Activated CD4-positive, alpha-beta T cell treated with anti-CD3 and anti-CD28 coated beads, Interleukin-2, amount 10 ng/mL, durations not matched to agents 7 days and 5 days (primary cell): Measurements from ENCODE around the gene UBLCP1. TPM values are rescaled to one million over a fixed set of nuclear protein-coding genes. Genes with fewer than 3 reads are reported as not detected.
"Not testable (repeated sequence)": the region's sequence is repeated elsewhere in the genome, so short reads cannot be mapped to it uniquely, and the experiment has no call there.

Source experiments
- CTCF ChIA-PET: fragments of 350-600 bp; sonication (Branson Sonifier 250); formaldehyde crosslinking; loops from one replicate; lab custom pipeline; 2021; ENCODE audit warnings: antibody characterized with exemption; lab: Charles Lee
- POLR2A ChIA-PET: fragments of 350-600 bp; sonication (Branson Sonifier 250); formaldehyde crosslinking; loops from one replicate; lab custom pipeline; 2021; ENCODE audit warnings: antibody characterized with exemption; lab: Charles Lee
- DNase-seq: peaks from one replicate; pipeline ENCODE4 v3.0.0-alpha.2; 2020
- H3K27ac Mint-ChIP-seq: one replicate; pipeline ENCODE4 v1.8.0; 2021; ENCODE audit warnings: mild to moderate bottlenecking, moderate library complexity, mixed read lengths
- H3K27me3 Mint-ChIP-seq: one replicate; pipeline ENCODE4 v1.8.0; 2021; ENCODE audit warnings: mixed read lengths
- H3K36me3 Mint-ChIP-seq: one replicate; pipeline ENCODE4 v1.8.0; 2021; ENCODE audit warnings: low read depth, mixed read lengths
- H3K4me1 Mint-ChIP-seq: one replicate; pipeline ENCODE4 v1.8.0; 2021; ENCODE audit warnings: mixed read lengths
- H3K4me3 Mint-ChIP-seq: one replicate; pipeline ENCODE4 v1.8.0; 2021; ENCODE audit warnings: mild to moderate bottlenecking, moderate library complexity, mixed read lengths
- H3K9me3 Mint-ChIP-seq: one replicate; pipeline ENCODE4 v1.8.0; 2021; ENCODE audit warnings: mixed read lengths
- total RNA-seq, 2 experiments: library from RNA; stranded (reverse); gene quantifications; one replicate each; pipeline ENCODE4 v1.2.3, GENCODE V29; 2021

Gene UBLCP1
- total RNA-seq, 2 experiments from 2014 or later: 29.2 to 32.2 TPM

GRCh38 chr5:159301929-159302860, 39.1 kb downstream of the UBLCP1 start:
- Mint-ChIP-seq H3K36me3 (peaks cover 11% of the 10 kb centered on the region), H3K27me3 (peaks cover 18% of the 10 kb centered on the region), H3K9me3 (peaks cover 39% of the 10 kb centered on the region)
- CTCF ChIA-PET, POLR2A ChIA-PET, DNase-seq, H3K4me3 Mint-ChIP-seq, H3K4me1 Mint-ChIP-seq, H3K27ac Mint-ChIP-seq: not testable (repeated sequence)

GRCh38 chr5:159303286-159303685, 40.2 kb downstream of the UBLCP1 start:
- ChIA-PET CTCF (interaction anchor here (0.6 to 1.1 kb wide), 2 partner anchors 17 to 113 kb away, joined by 3 read pairs; no protein-coding TSS in a partner anchor), POLR2A (no interaction called here)
- Mint-ChIP-seq H3K4me1 (no peaks in the 10 kb centered on the region), H3K4me3 (no peak overlapping the region), H3K27me3 (peaks cover 25% of the 10 kb centered on the region), H3K9me3 (peaks cover 30% of the 10 kb centered on the region), H3K27ac (no peak overlapping the region), H3K36me3 (peaks cover 11% of the 10 kb centered on the region)
- DNase-seq: no peak

GRCh38 chr5:159304961-159305595, 42.0 kb downstream of the UBLCP1 start:
- ChIA-PET POLR2A (no interaction called here), CTCF (no interaction called here)
- Mint-ChIP-seq H3K9me3 (peaks cover 22% of the 10 kb centered on the region), H3K4me1 (peaks cover 2% of the 10 kb centered on the region), H3K36me3 (peaks cover 9% of the 10 kb centered on the region), H3K27ac (no peak overlapping the region), H3K27me3 (peaks cover 39% of the 10 kb centered on the region), H3K4me3 (no peak overlapping the region)
- DNase-seq: no peak

- Mint-ChIP-seq H3K9me3 (no peaks in the 10 kb centered on the region), H3K27me3 (peaks cover 40% of the 10 kb centered on the region), H3K4me1 (peaks cover 10% of the 10 kb centered on the region), H3K4me3 (no peak overlapping the region), H3K27ac (no peak overlapping the region), H3K36me3 (no peaks in the 10 kb centered on the region)
- DNase-seq: no peak
- CTCF ChIA-PET: interaction anchor here (0.6 to 2.1 kb wide), 6 partner anchors 14 to 1421 kb away, joined by 3 to 10 read pairs (median 3); no protein-coding TSS in a partner anchor
- POLR2A ChIA-PET: no interaction called here
These were observed 46.8 kb downstream of the UBLCP1 start for GRCh38 chr5:159309689-159310433.

GRCh38 chr5:159310511-159310910, 47.4 kb downstream of the UBLCP1 start:
- peaks cover 40% of the 10 kb centered on the region for H3K27me3 Mint-ChIP-seq
- no peaks in the 10 kb centered on the region for H3K9me3 Mint-ChIP-seq
- H3K4me1 Mint-ChIP-seq: peaks cover 10% of the 10 kb centered on the region
- POLR2A ChIA-PET: no interaction called here
- CTCF ChIA-PET: interaction anchor here (0.6 to 2.1 kb wide), 6 partner anchors 14 to 1422 kb away, joined by 3 to 10 read pairs (median 3); no protein-coding TSS in a partner anchor
- DNase-seq: peak; percentile 40
- H3K36me3 Mint-ChIP-seq: no peaks in the 10 kb centered on the region
- no peak overlapping the region for H3K27ac Mint-ChIP-seq
- H3K4me3 Mint-ChIP-seq: peak overlapping the region; percentile 26

- ChIA-PET CTCF (interaction anchor here (2.1 kb wide), 1 partner anchor 13 kb away, joined by 10 read pairs; no protein-coding TSS in a partner anchor), POLR2A (no interaction called here)
- Mint-ChIP-seq H3K27ac (no peak overlapping the region), H3K36me3 (no peaks in the 10 kb centered on the region), H3K4me1 (peaks cover 10% of the 10 kb centered on the region), H3K9me3 (no peaks in the 10 kb centered on the region), H3K27me3 (peaks cover 40% of the 10 kb centered on the region), H3K4me3 (no peak overlapping the region)
- DNase-seq: no peak
These were observed 48.0 kb downstream of the UBLCP1 start for GRCh38 chr5:159311063-159311462.

GRCh38 chr5:159313197-159313596, 50.1 kb downstream of the UBLCP1 start:
- Mint-ChIP-seq H3K9me3 (no peaks in the 10 kb centered on the region), H3K4me1 (peaks cover 10% of the 10 kb centered on the region), H3K27ac (no peak overlapping the region), H3K27me3 (peaks cover 37% of the 10 kb centered on the region), H3K4me3 (no peak overlapping the region), H3K36me3 (no peaks in the 10 kb centered on the region)
- POLR2A ChIA-PET: no interaction called here
- CTCF ChIA-PET: interaction anchor here (0.7 kb wide), 1 partner anchor 530 kb away, joined by 4 read pairs; no protein-coding TSS in a partner anchor
- no peak for DNase-seq

- H3K4me3 Mint-ChIP-seq: no peak overlapping the region
- CTCF ChIA-PET: interaction anchor here (0.5 to 3.8 kb wide), 10 partner anchors 9 to 621 kb away, joined by 3 to 19 read pairs (median 3); no protein-coding TSS in a partner anchor
- POLR2A ChIA-PET: no interaction called here
- no peak overlapping the region for H3K27ac Mint-ChIP-seq
- no peaks in the 10 kb centered on the region for H3K36me3 Mint-ChIP-seq
- no peaks in the 10 kb centered on the region for H3K4me1 Mint-ChIP-seq
- peak; percentile 64 for DNase-seq
- H3K9me3 Mint-ChIP-seq: no peaks in the 10 kb centered on the region
- H3K27me3 Mint-ChIP-seq: peaks cover 20% of the 10 kb centered on the region
These were observed 53.7 kb downstream of the UBLCP1 start for GRCh38 chr5:159316519-159317383.

GRCh38 chr5:159317849-159318248, 54.8 kb downstream of the UBLCP1 start:
- no peak overlapping the region for H3K4me3 Mint-ChIP-seq
- peaks cover 16% of the 10 kb centered on the region for H3K27me3 Mint-ChIP-seq
- no peaks in the 10 kb centered on the region for H3K4me1 Mint-ChIP-seq
- H3K27ac Mint-ChIP-seq: no peak overlapping the region
- ChIA-PET CTCF (interaction anchor here (1.0 to 3.8 kb wide), 3 partner anchors 17 to 622 kb away, joined by 3 to 19 read pairs (median 4); no protein-coding TSS in a partner anchor), POLR2A (no interaction called here)
- no peaks in the 10 kb centered on the region for H3K9me3 Mint-ChIP-seq
- no peak for DNase-seq
- H3K36me3 Mint-ChIP-seq: no peaks in the 10 kb centered on the region

GRCh38 chr5:159318448-159318847, 55.4 kb downstream of the UBLCP1 start:
- H3K4me1 Mint-ChIP-seq: no peaks in the 10 kb centered on the region
- peaks cover 13% of the 10 kb centered on the region for H3K27me3 Mint-ChIP-seq
- H3K4me3 Mint-ChIP-seq: no peak overlapping the region
- ChIA-PET POLR2A (no interaction called here), CTCF (interaction anchor here (3.8 kb wide), 1 partner anchor 161 kb away, joined by 19 read pairs; no protein-coding TSS in a partner anchor)
- H3K36me3 Mint-ChIP-seq: no peaks in the 10 kb centered on the region
- H3K27ac Mint-ChIP-seq: no peak overlapping the region
- DNase-seq: no peak
- no peaks in the 10 kb centered on the region for H3K9me3 Mint-ChIP-seq

GRCh38 chr5:159319363-159319762, 56.3 kb downstream of the UBLCP1 start:
- H3K36me3 Mint-ChIP-seq: no peaks in the 10 kb centered on the region
- H3K4me1 Mint-ChIP-seq: no peaks in the 10 kb centered on the region
- ChIA-PET POLR2A (no interaction called here), CTCF (interaction anchor here (3.8 kb wide), 1 partner anchor 162 kb away, joined by 19 read pairs; no protein-coding TSS in a partner anchor)
- no peak overlapping the region for H3K27ac Mint-ChIP-seq
- peaks cover 14% of the 10 kb centered on the region for H3K27me3 Mint-ChIP-seq
- H3K9me3 Mint-ChIP-seq: no peaks in the 10 kb centered on the region
- no peak for DNase-seq
- H3K4me3 Mint-ChIP-seq: no peak overlapping the region
